ENCODE data around the gene HYCC1.

DNA sequence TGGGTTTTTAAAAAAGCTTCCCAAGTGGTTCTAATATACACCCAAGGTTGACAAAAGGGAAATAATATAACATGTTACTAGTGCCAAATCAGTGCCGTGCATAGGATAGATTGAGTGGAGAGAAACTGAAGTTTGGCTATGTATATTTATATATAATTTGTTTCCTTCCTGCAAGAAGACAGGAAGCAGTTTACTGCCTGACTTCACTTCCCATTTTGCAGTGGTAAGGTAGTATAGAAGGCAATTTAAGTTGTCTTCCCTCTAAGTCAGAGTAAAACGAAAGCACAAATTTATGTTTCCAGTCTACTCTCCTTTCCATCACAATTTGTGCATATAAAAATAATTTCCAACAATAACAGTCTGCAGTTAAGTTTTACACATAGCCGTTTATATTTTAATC is 3.4 kb upstream of the HYCC1 start:
- TF ChIP-seq, protein P1, sequence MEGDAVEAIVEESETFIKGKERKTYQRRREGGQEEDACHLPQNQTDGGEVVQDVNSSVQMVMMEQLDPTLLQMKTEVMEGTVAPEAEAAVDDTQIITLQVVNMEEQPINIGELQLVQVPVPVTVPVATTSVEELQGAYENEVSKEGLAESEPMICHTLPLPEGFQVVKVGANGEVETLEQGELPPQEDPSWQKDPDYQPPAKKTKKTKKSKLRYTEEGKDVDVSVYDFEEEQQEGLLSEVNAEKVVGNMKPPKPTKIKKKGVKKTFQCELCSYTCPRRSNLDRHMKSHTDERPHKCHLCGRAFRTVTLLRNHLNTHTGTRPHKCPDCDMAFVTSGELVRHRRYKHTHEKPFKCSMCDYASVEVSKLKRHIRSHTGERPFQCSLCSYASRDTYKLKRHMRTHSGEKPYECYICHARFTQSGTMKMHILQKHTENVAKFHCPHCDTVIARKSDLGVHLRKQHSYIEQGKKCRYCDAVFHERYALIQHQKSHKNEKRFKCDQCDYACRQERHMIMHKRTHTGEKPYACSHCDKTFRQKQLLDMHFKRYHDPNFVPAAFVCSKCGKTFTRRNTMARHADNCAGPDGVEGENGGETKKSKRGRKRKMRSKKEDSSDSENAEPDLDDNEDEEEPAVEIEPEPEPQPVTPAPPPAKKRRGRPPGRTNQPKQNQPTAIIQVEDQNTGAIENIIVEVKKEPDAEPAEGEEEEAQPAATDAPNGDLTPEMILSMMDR (conservative IDR thresholded peaks at IDR 0.05 in 1 of 2, IDR thresholded peaks at IDR 0.05 in 1 of 2; ENCODE audit: extremely low read depth in 1 of 2, insufficient read depth in 1 of 2, low read depth in 1 of 2, low read length in 2 of 2): no peak
- no peak for TF ChIP-seq EZH2 (IDR thresholded peaks at IDR 0.05; ENCODE audit: borderline replicate concordance, low read length)
